Vagina (tissue), 2 donors: ENCODE results near the gene ZNF287.

Source experiments
- POLR2A ChIP-seq, 2 donors: fragments of 450-650 bp; IDR thresholded peaks; one replicate each; pipeline ENCODE4 v1.6.1; 2017; ENCODE audit warnings: antibody characterized with exemption in 2 of 2, mild to moderate bottlenecking in 2 of 2, moderate library complexity in 2 of 2
- POLR2AphosphoS5 ChIP-seq, 2 donors: sonication (generic); formaldehyde crosslinking; IDR thresholded peaks; one replicate each; pipeline ENCODE4 v1.9.0; 2017; ENCODE audit warnings: antibody characterized with exemption in 2 of 2, mild to moderate bottlenecking in 2 of 2, low read depth in 1 of 2; ENCODE audit not compliant: insufficient read depth in 1 of 2
- TF ChIP-seq, protein P1 (sequence below), 3 experiments: fragments of 450-650 bp in 2 of 3; fragments of 200-600 bp in 1 of 3; sonication (generic) in 1 of 3; IDR thresholded peaks; one replicate each; pipeline ENCODE4 v1.5.1; 2017 to 2019; ENCODE audit warnings: antibody characterized with exemption in 3 of 3, mild to moderate bottlenecking in 2 of 3, moderate library complexity in 2 of 3

- TF ChIP-seq, protein P1, sequence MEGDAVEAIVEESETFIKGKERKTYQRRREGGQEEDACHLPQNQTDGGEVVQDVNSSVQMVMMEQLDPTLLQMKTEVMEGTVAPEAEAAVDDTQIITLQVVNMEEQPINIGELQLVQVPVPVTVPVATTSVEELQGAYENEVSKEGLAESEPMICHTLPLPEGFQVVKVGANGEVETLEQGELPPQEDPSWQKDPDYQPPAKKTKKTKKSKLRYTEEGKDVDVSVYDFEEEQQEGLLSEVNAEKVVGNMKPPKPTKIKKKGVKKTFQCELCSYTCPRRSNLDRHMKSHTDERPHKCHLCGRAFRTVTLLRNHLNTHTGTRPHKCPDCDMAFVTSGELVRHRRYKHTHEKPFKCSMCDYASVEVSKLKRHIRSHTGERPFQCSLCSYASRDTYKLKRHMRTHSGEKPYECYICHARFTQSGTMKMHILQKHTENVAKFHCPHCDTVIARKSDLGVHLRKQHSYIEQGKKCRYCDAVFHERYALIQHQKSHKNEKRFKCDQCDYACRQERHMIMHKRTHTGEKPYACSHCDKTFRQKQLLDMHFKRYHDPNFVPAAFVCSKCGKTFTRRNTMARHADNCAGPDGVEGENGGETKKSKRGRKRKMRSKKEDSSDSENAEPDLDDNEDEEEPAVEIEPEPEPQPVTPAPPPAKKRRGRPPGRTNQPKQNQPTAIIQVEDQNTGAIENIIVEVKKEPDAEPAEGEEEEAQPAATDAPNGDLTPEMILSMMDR (IDR thresholded peaks at IDR 0.05): no peak
- TF ChIP-seq POLR2AphosphoS5 (IDR thresholded peaks at IDR 0.05; ENCODE audit: insufficient read depth in 1 of 2, low read depth in 1 of 2): no peak
- no peak for TF ChIP-seq POLR2A (IDR thresholded peaks at IDR 0.05)
Observed at GRCh38 chr17:16519021-16519420, 50.0 kb downstream of the ZNF287 start.
